Neuron (in vitro differentiated cells): Measurements from ENCODE around the gene DDX1.

ENCODE experiments used
- H2AFZ ChIP-seq: one replicate; pipeline ENCODE4 v1.6.1; 2013; ENCODE audit warnings: low read depth, mild to moderate bottlenecking, inconsistent platforms, low read length, moderate library complexity
- H3K27me3 ChIP-seq: one replicate; pipeline ENCODE4 v1.6.1; 2013; ENCODE audit warnings: low read length; ENCODE audit not compliant: insufficient read depth
- H3K36me3 ChIP-seq: one replicate; pipeline ENCODE4 v1.6.1; 2013; ENCODE audit warnings: low read length; ENCODE audit not compliant: insufficient read depth
- H3K4me1 ChIP-seq: one replicate; pipeline ENCODE4 v1.6.1; 2013; ENCODE audit warnings: low read length; ENCODE audit not compliant: insufficient read depth
- H3K4me3 ChIP-seq: 2 replicates; pipeline ENCODE4 v1.5.1; 2013; ENCODE audit warnings: mild to moderate bottlenecking, low read length, moderate library complexity
- H3K9me3 ChIP-seq: one replicate; pipeline ENCODE4 v1.6.1; 2013; ENCODE audit warnings: low read length

Gene DDX1

GRCh38 chr2:15656090-15656489, 64.4 kb downstream of the DDX1 start:
- Histone ChIP-seq H3K4me1 (no peaks in the 10 kb centered on the region), H2AFZ (no peak overlapping the region), H3K4me3 (no peak overlapping the region), H3K27me3 (no peaks in the 10 kb centered on the region), H3K36me3 (no peaks in the 10 kb centered on the region), H3K9me3 (no peaks in the 10 kb centered on the region)

- no peaks in the 10 kb centered on the region for H3K9me3 ChIP-seq
- no peaks in the 10 kb centered on the region for H3K27me3 ChIP-seq
- H2AFZ ChIP-seq = no peak overlapping the region
- H3K4me1 ChIP-seq = no peaks in the 10 kb centered on the region
- H3K4me3 ChIP-seq = no peak overlapping the region
- H3K36me3 ChIP-seq = no peaks in the 10 kb centered on the region
These were observed 66.1 kb downstream of the DDX1 start for GRCh38 chr2:15657759-15658158.

- Histone ChIP-seq H3K36me3 (no peaks in the 10 kb centered on the region), H2AFZ (no peak overlapping the region), H3K27me3 (no peaks in the 10 kb centered on the region), H3K9me3 (peaks cover 2% of the 10 kb centered on the region), H3K4me1 (no peaks in the 10 kb centered on the region), H3K4me3 (no peak overlapping the region)
These were observed 67.2 kb downstream of the DDX1 start for GRCh38 chr2:15658911-15659310.

DNA sequence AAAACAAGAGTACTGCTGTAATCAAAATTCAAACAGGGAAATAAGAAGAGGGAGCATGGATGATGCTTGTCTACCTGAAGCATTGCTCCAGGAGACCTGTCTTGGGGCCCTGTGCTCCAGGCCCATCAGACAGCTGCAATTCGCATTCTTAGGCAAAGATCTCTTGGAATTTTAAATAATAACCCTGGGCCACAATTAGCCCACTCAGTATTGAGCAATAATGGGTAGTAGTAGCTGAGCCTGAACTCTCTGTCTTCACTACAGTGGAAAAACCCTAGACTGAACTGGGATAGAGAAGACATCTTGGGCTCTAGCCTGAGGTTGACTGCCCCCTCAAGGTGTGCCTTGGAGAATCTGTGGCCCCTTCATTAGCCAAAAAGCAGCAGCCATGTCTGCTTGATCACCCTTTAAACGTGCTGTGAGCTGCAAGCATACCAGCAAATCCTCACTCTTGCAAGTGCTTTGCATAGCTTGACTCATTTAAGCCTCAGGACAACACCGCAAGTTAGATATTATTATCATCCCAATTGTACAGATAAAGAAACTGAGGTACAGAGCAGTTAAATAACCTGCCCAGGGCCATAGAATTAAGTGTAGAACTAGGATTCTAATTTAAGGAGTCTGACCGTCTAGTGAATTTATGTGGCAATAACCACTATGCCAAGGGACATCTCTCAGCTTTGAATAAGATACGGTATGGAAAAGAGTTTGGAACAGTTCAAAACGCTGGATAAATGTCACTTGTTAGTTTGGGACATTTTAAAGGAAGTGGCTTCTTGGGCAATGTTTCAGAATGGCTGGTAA, 69.0 kb downstream of the DDX1 start:
- no peaks in the 10 kb centered on the region for H3K4me1 ChIP-seq
- H3K36me3 ChIP-seq = no peaks in the 10 kb centered on the region
- H2AFZ ChIP-seq = no peak overlapping the region
- peaks cover 4% of the 10 kb centered on the region for H3K9me3 ChIP-seq
- no peaks in the 10 kb centered on the region for H3K27me3 ChIP-seq
- H3K4me3 ChIP-seq = no peak overlapping the region

DNA sequence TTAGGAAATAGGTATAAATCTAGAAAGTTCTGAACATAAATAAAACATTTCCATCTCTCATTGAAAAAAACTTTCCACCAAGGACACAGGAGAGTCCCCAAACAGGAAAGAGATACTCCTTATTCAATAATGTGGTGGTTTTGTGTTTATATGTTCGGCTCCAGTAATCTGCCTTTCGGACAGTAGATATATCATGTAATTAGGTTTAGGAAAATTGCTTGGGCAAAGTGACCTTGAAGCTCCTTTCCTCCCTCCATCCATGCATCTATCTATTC, 69.6 kb downstream of the DDX1 start:
- H2AFZ ChIP-seq = no peak overlapping the region
- H3K4me1 ChIP-seq = no peaks in the 10 kb centered on the region
- H3K4me3 ChIP-seq = no peak overlapping the region
- H3K9me3 ChIP-seq = peaks cover 4% of the 10 kb centered on the region
- H3K27me3 ChIP-seq = no peaks in the 10 kb centered on the region
- no peaks in the 10 kb centered on the region for H3K36me3 ChIP-seq

DNA sequence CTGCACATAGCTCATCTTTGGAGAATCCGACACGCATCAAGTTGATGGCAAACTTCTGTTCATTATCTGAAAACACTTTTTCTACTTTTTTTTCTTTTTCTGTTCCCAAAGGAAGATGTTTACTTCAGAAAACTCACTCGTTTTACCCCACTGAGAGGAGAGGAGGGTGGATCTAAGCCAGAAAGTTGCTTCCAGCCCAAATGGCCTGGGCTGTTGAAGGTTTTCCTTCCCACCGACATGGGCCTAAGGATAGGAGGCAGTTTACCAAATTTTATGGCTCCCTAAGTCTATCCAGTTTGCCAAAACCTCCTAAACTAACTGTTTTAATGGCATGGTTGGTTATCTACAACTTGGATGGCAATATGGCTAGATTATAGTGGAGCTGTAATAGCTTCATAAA, 70.4 kb downstream of the DDX1 start:
- Histone ChIP-seq H3K36me3 (no peaks in the 10 kb centered on the region), H3K4me3 (no peak overlapping the region), H3K9me3 (peaks cover 4% of the 10 kb centered on the region), H2AFZ (no peak overlapping the region), H3K27me3 (no peaks in the 10 kb centered on the region), H3K4me1 (no peaks in the 10 kb centered on the region)

DNA sequence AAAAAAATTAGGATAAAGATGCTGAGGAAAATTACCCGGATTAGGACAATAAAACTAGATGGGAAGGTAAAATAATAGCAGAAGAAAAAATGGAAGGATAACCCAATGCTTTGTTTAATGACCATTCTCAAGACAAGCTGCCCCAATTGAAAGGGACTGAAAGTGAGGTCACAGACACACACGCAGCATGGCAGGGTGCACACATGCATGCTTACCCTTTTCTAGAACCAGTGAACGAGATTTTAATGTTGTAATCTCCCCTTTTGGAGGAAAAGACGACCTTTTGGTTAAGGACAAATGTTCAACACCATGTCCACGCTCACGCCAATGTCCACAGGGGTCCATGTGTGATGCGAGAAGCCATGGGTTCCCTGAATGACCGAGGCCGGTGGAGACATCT, 70.9 kb downstream of the DDX1 start:
- H3K9me3 ChIP-seq = peaks cover 4% of the 10 kb centered on the region
- no peak overlapping the region for H2AFZ ChIP-seq
- no peak overlapping the region for H3K4me3 ChIP-seq
- no peaks in the 10 kb centered on the region for H3K27me3 ChIP-seq
- H3K36me3 ChIP-seq = no peaks in the 10 kb centered on the region
- H3K4me1 ChIP-seq = no peaks in the 10 kb centered on the region

DNA sequence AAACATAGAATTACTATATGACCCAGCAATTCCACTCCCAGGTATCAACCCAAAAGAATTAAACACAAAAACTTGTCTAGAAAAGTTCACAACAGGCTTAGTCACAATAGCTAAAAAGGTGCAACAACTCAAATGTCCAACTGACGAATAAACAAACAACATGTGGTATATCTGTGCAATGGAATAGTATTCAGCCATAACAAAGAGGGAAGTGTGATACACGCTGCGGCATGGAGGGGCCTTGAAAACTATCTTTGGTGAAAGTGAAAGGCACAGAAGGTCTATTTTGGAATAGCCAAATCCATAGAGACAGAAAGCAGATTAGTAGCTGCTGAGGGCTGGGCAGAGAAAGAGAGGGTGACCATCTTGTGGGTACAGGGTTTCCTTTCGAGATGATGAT, 72.1 kb downstream of the DDX1 start:
- no peak overlapping the region for H2AFZ ChIP-seq
- H3K36me3 ChIP-seq = no peaks in the 10 kb centered on the region
- no peak overlapping the region for H3K4me3 ChIP-seq
- peaks cover 4% of the 10 kb centered on the region for H3K9me3 ChIP-seq
- peaks cover 4% of the 10 kb centered on the region for H3K27me3 ChIP-seq
- H3K4me1 ChIP-seq = no peaks in the 10 kb centered on the region

GRCh38 chr2:15664273-15665066, 72.8 kb downstream of the DDX1 start:
- H3K4me3 ChIP-seq = no peak overlapping the region
- H3K36me3 ChIP-seq = no peaks in the 10 kb centered on the region
- peaks cover 4% of the 10 kb centered on the region for H3K9me3 ChIP-seq
- no peak overlapping the region for H2AFZ ChIP-seq
- peaks cover 4% of the 10 kb centered on the region for H3K27me3 ChIP-seq
- no peaks in the 10 kb centered on the region for H3K4me1 ChIP-seq

DNA sequence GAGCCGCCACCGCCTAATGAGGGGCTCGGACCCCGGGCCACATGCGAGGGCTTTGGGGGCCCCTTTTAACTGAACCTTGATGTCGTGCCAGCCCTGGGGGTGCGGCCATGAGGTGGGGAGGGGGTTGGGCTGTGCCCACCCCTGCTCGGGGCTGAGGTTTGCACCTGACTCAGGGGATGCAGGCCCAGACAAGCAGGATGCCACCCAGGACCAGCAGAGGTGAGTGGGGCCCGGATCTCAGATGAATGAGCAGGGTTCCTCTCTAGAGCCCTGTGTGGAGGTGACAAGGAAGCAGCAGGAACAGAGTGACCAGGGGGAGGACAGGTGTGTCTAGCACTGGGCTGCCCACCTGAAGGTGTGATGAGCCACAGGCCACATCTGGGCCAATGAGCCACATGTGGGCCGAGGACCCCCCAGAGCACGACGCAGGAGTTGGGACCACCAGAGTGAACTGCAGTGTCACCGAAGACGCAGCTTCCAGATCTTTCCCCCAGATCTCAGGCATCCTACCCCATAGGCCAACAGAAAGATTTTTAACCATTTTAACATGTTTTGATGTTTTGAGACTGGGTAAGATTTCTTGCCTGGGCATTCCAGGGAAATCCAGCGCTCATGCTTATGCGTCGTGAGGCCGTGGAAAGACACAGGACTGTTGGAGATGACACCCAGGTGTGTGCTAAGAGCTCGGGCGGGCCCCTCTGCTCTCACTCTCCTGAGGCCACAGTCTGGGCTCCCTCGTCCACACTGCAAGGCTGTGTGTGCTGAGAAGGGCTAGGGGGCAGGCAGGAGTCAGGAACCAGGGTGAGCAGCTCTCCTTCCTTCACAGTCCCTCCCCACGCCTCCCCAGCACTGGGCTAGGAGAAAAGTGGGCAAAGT, 73.6 kb downstream of the DDX1 start:
- peaks cover 4% of the 10 kb centered on the region for H3K27me3 ChIP-seq
- H2AFZ ChIP-seq = no peak overlapping the region
- no peaks in the 10 kb centered on the region for H3K4me1 ChIP-seq
- H3K4me3 ChIP-seq = no peak overlapping the region
- peaks cover 4% of the 10 kb centered on the region for H3K9me3 ChIP-seq
- no peaks in the 10 kb centered on the region for H3K36me3 ChIP-seq

GRCh38 chr2:15665943-15666460, 74.3 kb downstream of the DDX1 start:
- H3K4me3 ChIP-seq = no peak overlapping the region
- H3K27me3 ChIP-seq = peaks cover 4% of the 10 kb centered on the region

GRCh38 chr2:15666861-15667808, 75.5 kb downstream of the DDX1 start:
- Histone ChIP-seq H3K4me1 (no peaks in the 10 kb centered on the region), H3K27me3 (peaks cover 4% of the 10 kb centered on the region), H2AFZ (no peak overlapping the region), H3K36me3 (no peaks in the 10 kb centered on the region), H3K9me3 (peaks cover 4% of the 10 kb centered on the region), H3K4me3 (no peak overlapping the region)

More at GRCh38 chr2:15665943-15666460, 74.3 kb downstream of the DDX1 start:
- Histone ChIP-seq H3K4me1 (no peaks in the 10 kb centered on the region), H3K36me3 (no peaks in the 10 kb centered on the region), H3K9me3 (peaks cover 4% of the 10 kb centered on the region), H2AFZ (no peak overlapping the region)
